ENCODE results near the gene CYTIP.
"Not testable (repeated sequence)": the region's sequence is repeated elsewhere in the genome, so short reads cannot be mapped to it uniquely, and the experiment has no call there.

Gene CYTIP

DNA sequence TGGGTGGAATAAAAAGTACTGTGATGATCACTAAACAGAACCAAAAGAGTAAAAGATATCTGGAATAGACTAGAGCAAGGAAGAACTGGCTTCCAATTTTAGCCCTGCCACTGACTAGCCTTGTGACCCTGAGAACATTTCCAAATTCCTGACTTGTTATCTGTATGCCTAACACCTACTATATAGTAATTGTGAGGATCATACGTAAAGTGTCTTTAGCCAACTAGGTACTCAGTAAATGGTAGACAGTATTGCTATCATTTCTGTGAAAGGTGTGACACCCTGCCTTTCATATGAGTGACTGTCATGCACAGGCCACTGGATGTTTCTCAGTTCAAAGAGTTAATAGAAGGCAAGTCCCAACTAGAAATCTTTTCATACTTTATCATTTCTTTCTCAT is 29.8 kb downstream of the CYTIP start:
- H3K9ac ChIP-seq (ENCODE audit: low read length in 5 of 5), result no peak overlapping the region
- H3K9me3 ChIP-seq (ENCODE audit: control insufficient read depth in 5 of 5, low read length in 5 of 5), result no peaks in the 10 kb centered on the region
- no peak overlapping the region for H3K27ac ChIP-seq (ENCODE audit: low read depth, low read length)
- H3K4me1 ChIP-seq (ENCODE audit: control insufficient read depth in 5 of 5, insufficient read depth in 5 of 5, low read length in 5 of 5), result peaks cover 0 to 3% (median 0%) of the 10 kb centered on the region in 5 donors
- H3K27me3 ChIP-seq (ENCODE audit: control insufficient read depth in 5 of 5, insufficient read depth in 4 of 5, low read length in 5 of 5), result no peaks in the 10 kb centered on the region
- no peaks in the 10 kb centered on the region for H3K36me3 ChIP-seq (ENCODE audit: control insufficient read depth in 5 of 5, insufficient read depth in 5 of 5, low read length in 5 of 5)
- no peak overlapping the region for H3K4me3 ChIP-seq (ENCODE audit: low read depth in 1 of 5, low read length in 5 of 5)

DNA sequence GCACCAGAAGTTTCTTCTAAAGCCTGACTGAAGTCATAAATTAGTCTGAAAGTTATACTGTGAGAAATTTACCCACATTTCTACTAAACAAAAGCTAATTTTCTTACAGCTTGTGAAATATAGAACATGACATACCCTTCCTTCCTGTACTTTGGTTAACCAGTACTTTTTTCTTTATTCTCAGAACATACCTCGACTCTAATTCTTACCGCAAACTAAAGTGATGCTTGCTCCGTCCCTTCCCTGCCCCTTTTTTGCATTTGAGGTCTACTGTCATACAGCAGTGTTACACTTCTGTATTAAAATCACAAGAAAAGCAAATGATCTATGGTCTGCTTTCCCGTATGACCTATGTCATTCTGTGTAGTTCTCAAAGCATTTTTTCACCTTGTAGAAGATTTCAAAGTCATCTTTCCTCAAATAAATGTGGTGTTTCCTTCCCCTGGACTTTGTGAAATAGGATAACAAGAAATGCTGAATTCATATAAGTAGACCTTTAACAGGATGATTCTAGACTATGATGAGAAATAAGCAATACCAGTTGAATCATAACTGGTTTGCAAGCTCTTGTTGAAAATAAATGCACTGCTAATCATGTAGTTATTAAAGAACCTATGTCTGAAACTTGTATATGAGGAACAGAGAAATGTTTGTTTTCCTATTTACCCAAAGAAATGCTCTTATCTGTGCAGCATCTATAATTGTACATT is 30.4 kb downstream of the CYTIP start:
- H3K27me3 ChIP-seq (ENCODE audit: control insufficient read depth in 5 of 5, insufficient read depth in 4 of 5, low read length in 5 of 5), result no peaks in the 10 kb centered on the region
- H3K27ac ChIP-seq (ENCODE audit: low read depth, low read length), result no peak overlapping the region
- no peaks in the 10 kb centered on the region for H3K36me3 ChIP-seq (ENCODE audit: control insufficient read depth in 5 of 5, insufficient read depth in 5 of 5, low read length in 5 of 5)
- H3K9ac ChIP-seq (ENCODE audit: low read length in 5 of 5), result no peak overlapping the region
- no peak overlapping the region for H3K4me3 ChIP-seq (ENCODE audit: low read depth in 1 of 5, low read length in 5 of 5)
- no peaks in the 10 kb centered on the region for H3K4me1 ChIP-seq (ENCODE audit: control insufficient read depth in 5 of 5, insufficient read depth in 5 of 5, low read length in 5 of 5)
- H3K9me3 ChIP-seq (ENCODE audit: control insufficient read depth in 5 of 5, low read length in 5 of 5), result no peaks in the 10 kb centered on the region

DNA sequence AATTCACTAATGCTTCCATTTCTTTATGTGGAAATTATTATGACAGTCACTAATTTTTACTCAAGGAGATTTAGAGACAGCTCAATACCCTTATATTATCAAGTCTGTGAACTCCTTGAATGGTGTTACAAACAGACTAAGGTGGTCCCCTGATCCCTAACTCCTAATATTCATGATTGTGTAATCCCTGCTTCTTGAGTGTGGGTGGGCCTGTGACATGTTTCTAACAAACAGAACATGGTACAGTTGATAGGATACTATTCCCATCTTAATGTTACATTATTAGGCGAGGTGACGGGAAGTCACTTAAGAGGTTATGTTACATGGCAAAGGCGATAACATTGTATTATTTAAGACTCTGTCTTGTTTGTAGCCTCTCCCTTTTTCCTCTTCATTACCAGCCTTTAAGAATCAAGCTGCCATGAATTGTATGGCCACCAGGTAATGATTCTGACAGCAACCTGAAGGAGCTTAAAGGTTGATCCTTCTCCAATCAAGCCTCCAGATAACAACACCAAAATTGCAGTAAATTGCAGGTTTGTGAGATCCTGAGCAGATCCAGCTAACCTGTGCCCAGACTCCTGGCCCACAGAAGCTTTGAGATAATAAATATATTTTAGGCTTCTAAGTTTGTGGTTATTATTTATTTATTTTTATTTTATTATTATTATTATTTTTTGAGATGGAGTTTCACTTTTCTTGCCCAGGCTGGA is 32.1 kb downstream of the CYTIP start:
- no peak overlapping the region for H3K4me3 ChIP-seq (ENCODE audit: low read depth in 1 of 5, low read length in 5 of 5)
- H3K4me1 ChIP-seq (ENCODE audit: control insufficient read depth in 5 of 5, insufficient read depth in 5 of 5, low read length in 5 of 5), result no peaks in the 10 kb centered on the region
- H3K9me3 ChIP-seq (ENCODE audit: control insufficient read depth in 5 of 5, low read length in 5 of 5), result no peaks in the 10 kb centered on the region
- H3K27me3 ChIP-seq (ENCODE audit: control insufficient read depth in 5 of 5, insufficient read depth in 4 of 5, low read length in 5 of 5), result no peaks in the 10 kb centered on the region
- H3K36me3 ChIP-seq (ENCODE audit: control insufficient read depth in 5 of 5, insufficient read depth in 5 of 5, low read length in 5 of 5), result no peaks in the 10 kb centered on the region
- H3K27ac ChIP-seq (ENCODE audit: low read depth, low read length), result no peak overlapping the region
- no peak overlapping the region for H3K9ac ChIP-seq (ENCODE audit: low read length in 5 of 5)

DNA sequence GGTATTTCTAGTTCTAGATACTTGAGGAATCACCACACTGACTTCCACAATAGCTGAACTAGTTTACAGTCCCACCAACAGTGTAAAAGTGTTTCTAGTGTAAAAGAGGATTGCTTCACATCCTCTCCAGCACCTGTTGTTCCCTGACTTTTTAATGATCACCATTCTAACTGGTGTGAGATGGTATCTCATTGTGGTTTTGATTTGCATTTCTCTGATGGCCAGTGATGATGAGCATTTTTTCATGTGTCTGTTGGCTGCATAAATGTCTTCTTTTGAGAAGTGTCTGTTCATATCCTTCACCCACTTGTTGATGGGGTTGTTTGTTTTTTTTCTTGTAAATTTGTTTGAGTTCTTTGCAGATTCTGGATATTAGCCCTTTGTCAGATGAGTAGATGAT is 38.5 kb downstream of the CYTIP start:
- H3K36me3 ChIP-seq (ENCODE audit: control insufficient read depth in 5 of 5, insufficient read depth in 5 of 5, low read length in 5 of 5); H3K27me3 ChIP-seq (ENCODE audit: control insufficient read depth in 5 of 5, insufficient read depth in 4 of 5, low read length in 5 of 5); H3K9ac ChIP-seq (ENCODE audit: low read length in 5 of 5); H3K4me3 ChIP-seq (ENCODE audit: low read depth in 1 of 5, low read length in 5 of 5); H3K9me3 ChIP-seq (ENCODE audit: control insufficient read depth in 5 of 5, low read length in 5 of 5); H3K27ac ChIP-seq (ENCODE audit: low read depth, low read length); H3K4me1 ChIP-seq (ENCODE audit: control insufficient read depth in 5 of 5, insufficient read depth in 5 of 5, low read length in 5 of 5): not testable (repeated sequence)

DNA sequence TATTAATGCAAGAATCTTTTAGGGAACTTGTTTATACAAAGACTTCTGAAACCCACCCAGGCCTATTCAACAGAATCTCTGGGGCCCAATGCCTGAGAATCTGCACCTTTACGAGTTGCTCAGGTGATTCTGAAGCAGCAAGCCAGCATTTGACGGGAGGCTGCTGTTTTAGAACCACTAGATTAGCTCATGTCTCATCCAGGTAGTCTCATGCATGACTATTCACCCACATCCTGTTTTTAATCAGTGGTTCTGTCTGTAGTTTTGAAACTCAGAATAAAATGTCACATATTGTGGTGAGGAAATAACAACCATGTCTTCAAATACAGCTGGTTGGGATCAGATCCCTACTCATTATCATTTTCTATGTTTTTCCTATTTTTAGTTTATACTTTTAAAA is 39.5 kb downstream of the CYTIP start:
- no peaks in the 10 kb centered on the region for H3K4me1 ChIP-seq (ENCODE audit: control insufficient read depth in 5 of 5, insufficient read depth in 5 of 5, low read length in 5 of 5)
- H3K4me3 ChIP-seq (ENCODE audit: low read depth in 1 of 5, low read length in 5 of 5), result no peak overlapping the region
- no peak overlapping the region for H3K27ac ChIP-seq (ENCODE audit: low read depth, low read length)
- no peak overlapping the region for H3K9ac ChIP-seq (ENCODE audit: low read length in 5 of 5)
- H3K27me3 ChIP-seq (ENCODE audit: control insufficient read depth in 5 of 5, insufficient read depth in 4 of 5, low read length in 5 of 5), result no peaks in the 10 kb centered on the region
- H3K9me3 ChIP-seq (ENCODE audit: control insufficient read depth in 5 of 5, low read length in 5 of 5), result no peaks in the 10 kb centered on the region
- H3K36me3 ChIP-seq (ENCODE audit: control insufficient read depth in 5 of 5, insufficient read depth in 5 of 5, low read length in 5 of 5), result no peaks in the 10 kb centered on the region

DNA sequence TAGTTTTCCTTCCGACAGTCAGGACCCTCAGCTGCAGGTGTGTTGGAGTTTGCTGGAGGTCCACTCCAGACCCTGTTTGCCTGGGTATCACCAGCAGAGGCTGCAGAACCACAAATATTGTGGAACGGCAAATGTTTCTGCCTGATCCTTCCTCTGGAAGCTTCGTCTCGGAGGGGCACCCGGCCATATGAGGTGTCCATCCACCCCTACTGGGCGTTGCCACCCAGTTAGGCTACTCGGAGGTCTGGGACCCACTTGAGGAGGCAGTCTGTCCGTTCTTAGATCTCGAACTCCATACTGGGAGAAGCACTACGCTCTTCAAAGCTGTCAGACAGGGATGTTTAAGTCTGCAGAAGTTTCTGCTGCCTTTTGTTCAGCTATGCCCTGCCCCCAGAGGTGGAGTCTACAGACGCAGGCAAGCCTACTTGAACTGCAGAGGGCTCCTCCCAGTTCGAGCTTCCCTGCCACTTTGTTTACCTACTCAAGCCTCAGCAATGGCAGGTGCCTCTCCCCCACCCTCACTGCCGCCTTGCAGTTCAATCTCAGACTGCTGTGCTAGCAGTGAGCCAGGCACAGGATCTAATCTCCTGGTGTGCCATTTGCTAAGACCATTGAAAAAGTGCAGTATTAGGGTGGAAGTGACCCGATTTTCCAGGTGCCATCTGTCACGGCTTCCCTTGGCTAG is 40.9 kb downstream of the CYTIP start:
- not testable (repeated sequence) for H3K9me3 ChIP-seq (ENCODE audit: control insufficient read depth in 5 of 5, low read length in 5 of 5); H3K4me3 ChIP-seq (ENCODE audit: low read depth in 1 of 5, low read length in 5 of 5); H3K27me3 ChIP-seq (ENCODE audit: control insufficient read depth in 5 of 5, insufficient read depth in 4 of 5, low read length in 5 of 5); H3K27ac ChIP-seq (ENCODE audit: low read depth, low read length); H3K4me1 ChIP-seq (ENCODE audit: control insufficient read depth in 5 of 5, insufficient read depth in 5 of 5, low read length in 5 of 5); H3K36me3 ChIP-seq (ENCODE audit: control insufficient read depth in 5 of 5, insufficient read depth in 5 of 5, low read length in 5 of 5); H3K9ac ChIP-seq (ENCODE audit: low read length in 5 of 5)

DNA sequence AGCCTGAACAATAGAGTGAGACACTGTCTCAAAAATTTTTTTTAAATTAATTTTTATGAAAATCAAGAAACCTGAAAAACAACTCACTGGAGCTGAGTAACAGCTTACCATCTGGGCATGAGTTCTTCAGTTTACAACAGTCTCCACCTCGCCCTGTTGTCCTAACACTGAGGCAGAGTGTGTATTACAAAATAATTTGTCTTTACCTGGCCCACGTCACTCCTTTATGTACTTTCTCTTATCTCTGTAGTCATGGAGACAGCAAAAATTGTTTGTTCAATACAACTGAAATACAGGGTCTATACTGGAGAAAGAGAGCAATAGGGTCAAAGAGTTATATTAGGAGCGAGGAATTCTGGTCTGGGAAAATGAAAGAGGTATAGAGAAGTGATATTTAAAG is 48.1 kb downstream of the CYTIP start:
- Histone ChIP-seq H3K4me3 (ENCODE audit: low read depth in 1 of 5, low read length in 5 of 5) (no peak overlapping the region), H3K27ac (ENCODE audit: low read depth, low read length) (no peak overlapping the region), H3K9me3 (ENCODE audit: control insufficient read depth in 5 of 5, low read length in 5 of 5) (no peaks in the 10 kb centered on the region), H3K27me3 (ENCODE audit: control insufficient read depth in 5 of 5, insufficient read depth in 4 of 5, low read length in 5 of 5) (no peaks in the 10 kb centered on the region), H3K4me1 (ENCODE audit: control insufficient read depth in 5 of 5, insufficient read depth in 5 of 5, low read length in 5 of 5) (peaks cover 0 to 5% (median 0%) of the 10 kb centered on the region in 5 donors), H3K9ac (ENCODE audit: low read length in 5 of 5) (no peak overlapping the region), H3K36me3 (ENCODE audit: control insufficient read depth in 5 of 5, insufficient read depth in 5 of 5, low read length in 5 of 5) (no peaks in the 10 kb centered on the region)

DNA sequence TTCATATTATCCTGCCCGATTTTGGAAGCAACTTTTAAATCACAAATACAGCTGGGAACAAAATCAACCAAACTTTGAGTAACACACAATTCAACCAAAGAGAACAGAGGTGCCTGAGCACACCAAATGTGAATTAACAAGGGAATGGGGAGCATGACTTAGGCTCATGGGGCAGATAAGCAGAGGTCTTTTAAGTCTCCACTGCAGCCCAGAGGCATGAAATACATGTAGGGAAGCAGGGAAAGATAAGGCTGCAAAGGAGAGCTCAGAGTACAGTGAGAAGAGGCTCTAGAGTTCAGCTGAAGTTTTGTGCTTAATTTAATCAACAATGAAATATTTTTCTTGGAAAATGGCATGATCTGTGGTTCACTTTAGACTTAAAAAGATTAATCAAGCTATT is 49.0 kb downstream of the CYTIP start:
- Histone ChIP-seq H3K4me3 (ENCODE audit: low read depth in 1 of 5, low read length in 5 of 5) (no peak overlapping the region), H3K9ac (ENCODE audit: low read length in 5 of 5) (no peak overlapping the region), H3K9me3 (ENCODE audit: control insufficient read depth in 5 of 5, low read length in 5 of 5) (no peaks in the 10 kb centered on the region), H3K36me3 (ENCODE audit: control insufficient read depth in 5 of 5, insufficient read depth in 5 of 5, low read length in 5 of 5) (no peaks in the 10 kb centered on the region), H3K27me3 (ENCODE audit: control insufficient read depth in 5 of 5, insufficient read depth in 4 of 5, low read length in 5 of 5) (no peaks in the 10 kb centered on the region), H3K27ac (ENCODE audit: low read depth, low read length) (no peak overlapping the region), H3K4me1 (ENCODE audit: control insufficient read depth in 5 of 5, insufficient read depth in 5 of 5, low read length in 5 of 5) (peaks cover 0 to 5% (median 0%) of the 10 kb centered on the region in 5 donors)

DNA sequence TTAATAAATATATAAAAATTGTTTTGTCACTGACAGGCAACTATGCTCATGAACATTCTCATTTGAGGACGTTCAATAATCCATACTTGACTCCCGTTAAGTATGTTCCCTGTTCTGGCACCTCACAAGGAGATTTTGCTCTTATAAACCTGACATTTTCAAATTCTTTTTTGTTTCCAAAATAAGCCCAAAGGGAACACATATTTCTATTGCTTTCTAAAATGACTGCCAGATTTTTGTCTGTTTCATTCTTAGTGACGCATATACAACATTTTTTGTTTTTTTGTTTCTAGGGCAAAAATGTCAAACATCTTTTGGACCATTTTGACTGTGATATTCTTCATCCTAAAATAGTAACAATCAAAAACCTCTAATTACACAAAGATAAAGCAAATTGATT is 50.5 kb downstream of the CYTIP start:
- Histone ChIP-seq H3K4me3 (ENCODE audit: low read depth in 1 of 5, low read length in 5 of 5) (no peak overlapping the region), H3K9me3 (ENCODE audit: control insufficient read depth in 5 of 5, low read length in 5 of 5) (no peaks in the 10 kb centered on the region), H3K36me3 (ENCODE audit: control insufficient read depth in 5 of 5, insufficient read depth in 5 of 5, low read length in 5 of 5) (no peaks in the 10 kb centered on the region), H3K9ac (ENCODE audit: low read length in 5 of 5) (no peak overlapping the region), H3K27me3 (ENCODE audit: control insufficient read depth in 5 of 5, insufficient read depth in 4 of 5, low read length in 5 of 5) (no peaks in the 10 kb centered on the region), H3K4me1 (ENCODE audit: control insufficient read depth in 5 of 5, insufficient read depth in 5 of 5, low read length in 5 of 5) (peaks cover 0 to 5% (median 0%) of the 10 kb centered on the region in 5 donors), H3K27ac (ENCODE audit: low read depth, low read length) (no peak overlapping the region)

DNA sequence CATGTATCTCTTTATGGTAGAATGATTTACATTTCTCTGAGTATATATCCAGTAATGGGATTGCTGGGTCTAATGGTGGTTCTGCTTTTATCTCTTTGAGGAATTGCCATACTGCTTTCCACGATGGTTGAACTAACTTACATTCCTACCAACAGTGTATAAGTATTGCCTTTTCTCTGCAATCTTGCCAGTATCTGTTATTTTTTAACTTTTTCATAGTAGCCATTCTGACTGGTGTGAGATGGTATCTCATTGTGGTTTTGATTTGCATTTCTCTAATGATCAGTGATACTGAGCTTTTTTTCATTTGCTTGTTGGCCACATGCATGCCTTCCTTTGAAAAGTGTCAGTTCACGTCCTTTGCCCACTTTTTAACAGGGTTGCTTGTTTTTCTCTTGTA is 55.1 kb downstream of the CYTIP start:
- Histone ChIP-seq H3K4me3 (ENCODE audit: low read depth in 1 of 5, low read length in 5 of 5) (no peak overlapping the region), H3K9ac (ENCODE audit: low read length in 5 of 5) (no peak overlapping the region), H3K4me1 (ENCODE audit: control insufficient read depth in 5 of 5, insufficient read depth in 5 of 5, low read length in 5 of 5) (peaks cover 0 to 5% (median 0%) of the 10 kb centered on the region in 5 donors), H3K9me3 (ENCODE audit: control insufficient read depth in 5 of 5, low read length in 5 of 5) (peaks cover 0 to 2% (median 0%) of the 10 kb centered on the region in 5 donors), H3K27me3 (ENCODE audit: control insufficient read depth in 5 of 5, insufficient read depth in 4 of 5, low read length in 5 of 5) (no peaks in the 10 kb centered on the region), H3K27ac (ENCODE audit: low read depth, low read length) (no peak overlapping the region), H3K36me3 (ENCODE audit: control insufficient read depth in 5 of 5, insufficient read depth in 5 of 5, low read length in 5 of 5) (no peaks in the 10 kb centered on the region)

Measured in subcutaneous abdominal adipose tissue (tissue), 5 donors.